Hematopoietic multipotent progenitor cell treated with erythropoietin and hydrocortisone succinate and interleukin-3 and kit ligand, for 6 days (in vitro differentiated cells): Measurements from ENCODE around the gene LSM4.
"Not testable (repeated sequence)": the region's sequence is repeated elsewhere in the genome, so short reads cannot be mapped to it uniquely, and the experiment has no call there.

Experiments used
- DNase-seq: peaks from one replicate; pipeline ENCODE4 v3.0.0-alpha.2; 2015

Gene LSM4

GRCh38 chr19:18340990-18341868, 18.4 kb upstream of the LSM4 start:
- DNase-seq: peak; percentile 90

DNA sequence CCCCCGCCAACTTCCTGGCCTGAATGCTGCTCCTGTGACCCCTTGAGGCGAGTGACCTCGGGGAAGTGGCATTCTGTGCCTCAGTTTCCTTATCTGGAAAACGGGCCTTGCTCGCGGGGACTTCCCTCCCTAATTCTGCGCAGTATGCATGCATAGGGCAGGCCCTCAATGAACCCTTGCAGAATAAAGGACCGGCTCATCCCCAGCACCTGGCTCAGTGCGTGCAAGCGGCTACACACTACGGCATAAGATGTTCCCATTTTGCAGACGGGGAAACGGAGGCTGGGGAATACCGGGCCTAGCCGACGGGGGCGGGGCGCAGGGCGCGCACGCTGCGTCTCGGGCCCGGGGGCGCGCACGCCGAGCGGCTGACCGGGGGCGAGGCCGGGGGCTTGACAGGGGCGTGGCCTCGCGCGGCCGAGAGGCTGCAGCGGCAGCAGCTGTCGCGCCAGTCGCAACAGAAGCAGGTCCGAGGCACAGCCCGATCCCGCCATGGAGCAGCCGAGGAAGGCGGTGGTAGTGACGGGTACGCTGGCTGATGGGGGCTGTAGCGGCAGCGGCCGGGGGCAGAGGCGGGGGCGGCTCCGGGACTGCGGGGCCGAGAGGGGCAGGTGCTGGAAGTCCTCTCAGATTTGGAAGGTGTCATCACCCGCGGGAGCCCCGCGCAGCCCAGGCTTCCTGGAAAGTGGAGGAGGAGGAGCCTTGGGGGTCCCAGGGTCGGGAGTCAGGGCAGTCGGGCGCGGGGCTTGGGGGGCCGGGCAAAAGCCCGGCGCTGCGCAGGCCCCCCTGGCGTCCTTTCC, 17.5 kb upstream of the LSM4 start, which contains the start of gene PGPEP1:
Gene PGPEP1 (plus strand): TSS at position 409 of the 800 bp plus-strand sequence. CDS start 84 bp downstream, at position 493.
- DNase-seq: peak; percentile 74

GRCh38 chr19:18339723-18340122, 16.8 kb upstream of the LSM4 start:
- peak; percentile 80 for DNase-seq

DNA sequence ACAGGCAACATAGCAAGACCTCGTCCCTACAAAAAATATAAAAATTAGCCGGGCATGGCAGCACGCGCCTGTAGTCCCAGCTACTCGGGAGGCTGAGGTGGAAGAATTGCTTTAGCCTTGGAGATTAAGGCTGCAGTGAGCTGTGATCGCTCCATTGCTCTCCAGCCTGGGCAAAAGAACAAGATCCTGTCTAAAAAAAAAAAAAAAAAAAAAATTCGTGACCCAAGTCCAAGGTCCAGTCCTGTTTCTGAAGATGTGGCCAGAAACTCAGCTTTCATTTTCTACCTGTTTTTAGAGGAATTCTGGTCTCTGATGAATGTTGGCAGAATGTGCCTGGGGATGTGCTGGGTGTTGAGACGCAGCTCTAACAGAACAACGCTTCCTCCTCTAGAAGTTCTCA, 15.7 kb upstream of the LSM4 start:
- DNase-seq: no peak

DNA sequence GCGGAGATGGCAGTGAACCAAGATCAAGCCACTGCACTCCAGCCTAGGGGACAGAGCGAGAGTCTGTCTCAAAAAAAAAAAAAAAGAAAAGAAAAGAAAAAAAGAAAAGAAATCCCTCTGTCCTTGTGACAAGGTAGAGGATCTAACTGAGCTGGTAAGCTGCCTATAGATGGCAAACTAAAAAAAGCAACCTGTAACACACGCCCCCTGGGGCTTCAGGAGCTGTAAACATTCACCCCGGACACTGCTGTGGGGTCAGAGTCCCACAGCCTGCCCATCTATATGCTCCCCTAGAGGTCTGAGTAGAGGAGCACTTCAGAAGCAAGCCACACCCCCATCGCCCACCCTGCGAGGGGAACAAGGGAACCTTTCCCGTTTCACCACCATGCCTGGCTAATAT, 13.2 kb upstream of the LSM4 start:
- DNase-seq: no peak

DNA sequence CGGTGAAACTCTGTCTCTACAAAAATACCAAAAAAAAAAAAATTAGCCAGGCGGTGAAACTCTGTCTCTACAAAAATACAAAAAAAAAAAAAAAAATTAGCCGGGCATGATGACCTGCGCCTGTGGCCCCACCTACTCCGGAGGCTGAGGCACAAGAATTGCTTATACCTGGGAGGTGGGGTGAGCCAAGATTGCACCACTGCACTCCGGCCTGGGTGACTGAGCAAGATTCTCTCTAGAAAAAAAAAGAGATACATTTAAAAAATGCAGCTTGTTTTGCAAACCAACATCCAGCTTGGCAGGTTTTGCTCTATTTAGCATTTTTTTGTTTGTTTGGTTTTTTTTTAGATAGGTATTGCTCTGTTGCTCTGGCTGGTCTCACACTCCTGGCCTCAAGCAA, 10.8 kb upstream of the LSM4 start:
- no peak for DNase-seq

DNA sequence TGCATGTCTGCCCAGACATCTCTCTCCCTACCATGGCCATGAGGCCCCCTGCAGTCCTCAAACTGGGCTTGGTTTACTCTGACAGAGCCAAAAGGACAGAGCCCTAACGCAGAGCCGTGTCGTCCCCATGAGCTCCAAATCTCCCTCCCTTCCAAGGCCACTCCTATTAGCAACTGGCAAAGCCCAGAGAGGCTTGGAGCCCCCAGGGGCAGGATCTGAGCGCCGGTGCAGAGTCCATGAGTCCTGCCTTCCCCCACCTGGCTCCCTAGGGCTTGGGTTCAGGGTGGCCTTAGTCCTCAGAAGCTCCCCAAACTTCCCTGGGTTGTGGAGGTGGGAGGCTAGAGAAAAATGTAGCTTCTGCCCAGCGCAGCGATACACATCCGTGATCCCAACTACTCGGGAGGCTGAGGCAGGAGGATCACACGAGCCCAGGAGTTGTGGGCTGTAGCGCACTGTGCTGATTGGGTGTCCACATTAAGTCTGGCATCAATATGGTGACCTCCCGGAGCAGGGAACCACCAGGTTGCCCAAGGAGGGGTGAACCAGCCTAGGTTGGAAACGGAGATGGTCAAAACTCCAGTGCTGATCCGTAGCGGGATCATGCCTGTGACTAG, 10.1 kb upstream of the LSM4 start:
- no peak for DNase-seq

DNA sequence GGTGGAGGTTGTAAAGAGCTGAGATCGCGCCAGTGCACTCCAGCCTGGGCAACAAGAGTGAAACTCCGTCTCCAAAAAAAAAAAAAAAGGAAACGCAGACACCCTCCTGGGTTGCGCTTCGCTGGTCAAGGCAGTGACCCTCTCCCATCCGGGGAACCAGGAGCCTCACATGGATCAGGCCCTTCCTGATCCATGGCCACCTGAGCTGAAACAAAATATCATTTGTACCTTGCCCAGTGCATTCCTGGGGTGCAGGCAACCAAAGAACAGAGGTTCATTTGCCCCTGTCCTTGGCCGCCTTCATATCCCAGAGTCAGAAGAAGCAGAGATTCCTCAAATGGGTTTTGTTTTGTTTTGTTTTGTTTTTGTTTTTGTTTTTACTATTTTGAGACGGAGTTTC, 8.0 kb upstream of the LSM4 start:
- DNase-seq: no peak

DNA sequence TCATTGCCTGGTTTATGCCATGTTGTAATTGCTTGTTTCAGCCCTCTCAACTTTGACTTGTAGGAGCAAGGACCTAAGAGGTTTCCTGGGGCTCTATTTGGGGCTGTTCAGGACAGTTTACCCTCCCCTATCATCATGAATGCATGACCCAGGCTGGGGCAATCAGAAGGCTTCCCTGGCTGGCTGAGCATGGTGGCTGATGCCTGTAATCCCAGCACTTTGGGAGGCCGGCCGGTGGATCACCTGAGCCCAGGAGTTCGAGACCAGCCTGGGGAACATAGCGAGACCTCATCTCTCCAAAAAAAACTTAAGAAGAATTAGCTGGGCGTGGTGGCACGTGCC, 6.1 kb upstream of the LSM4 start:
- no peak for DNase-seq

DNA sequence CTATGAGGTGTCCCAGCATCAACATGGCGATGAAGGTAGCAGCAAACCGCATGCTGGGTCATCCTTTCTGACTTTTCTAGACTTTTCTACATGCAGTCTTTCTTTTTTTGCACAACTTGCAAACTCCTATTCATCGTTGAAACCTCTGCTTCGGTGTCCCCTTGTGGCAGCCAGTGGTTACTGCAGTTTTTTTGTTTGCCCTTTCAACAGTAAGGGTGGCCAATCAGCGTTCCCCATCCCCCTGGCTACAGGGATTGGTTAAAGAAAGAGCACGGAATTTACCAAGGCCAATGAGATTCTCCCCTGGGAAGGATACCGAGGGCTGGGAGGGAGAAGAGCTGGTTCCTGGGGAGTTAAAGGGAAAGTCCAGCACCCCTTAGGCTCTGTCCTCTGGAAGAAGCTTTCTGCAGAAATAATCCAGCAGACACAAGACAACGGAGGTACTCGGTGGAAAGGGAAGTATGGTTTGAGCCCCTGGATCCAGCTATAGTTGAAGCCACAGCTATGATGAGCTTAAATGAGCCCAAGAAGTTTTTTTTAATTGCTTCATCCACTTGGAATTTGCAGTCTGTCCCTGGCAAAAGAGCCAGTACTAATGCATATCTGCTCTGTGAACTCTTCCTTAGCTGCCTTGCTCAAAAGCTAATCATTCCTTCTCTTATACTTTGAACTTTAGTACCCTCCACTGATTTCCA, 5.6 kb upstream of the LSM4 start:
- peak; percentile 98 for DNase-seq

GRCh38 chr19:18326772-18327171, 3.9 kb upstream of the LSM4 start:
- DNase-seq: no peak

GRCh38 chr19:18324373-18324731, 1.5 kb upstream of the LSM4 start:
- not testable (repeated sequence) for DNase-seq

DNA sequence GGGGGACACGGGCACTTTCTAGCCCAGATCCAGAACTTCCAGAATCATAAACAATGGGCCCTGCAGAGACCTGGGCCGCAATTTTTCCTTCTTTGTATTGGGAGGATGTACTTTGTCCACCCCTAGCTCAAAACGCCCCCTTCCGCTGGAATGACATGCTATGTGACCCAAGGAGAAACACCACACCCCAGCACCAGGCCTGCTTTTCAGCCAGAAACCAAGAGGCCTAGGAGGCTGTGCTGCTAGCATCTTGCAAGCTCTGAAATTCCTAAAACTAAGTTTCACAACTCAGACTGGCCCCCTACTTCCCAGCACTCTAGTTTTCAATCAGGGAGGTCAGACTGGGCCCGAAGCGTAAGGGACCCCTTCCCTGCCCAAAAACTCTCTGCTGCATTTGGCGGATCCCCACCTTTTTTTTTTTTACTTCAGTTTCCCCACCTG, 538 bp downstream of the LSM4 start:
- peak; percentile 90 for DNase-seq

- peak; percentile 85 for DNase-seq
These were observed 1.2 kb downstream of the LSM4 start for GRCh38 chr19:18321734-18322102.

DNA sequence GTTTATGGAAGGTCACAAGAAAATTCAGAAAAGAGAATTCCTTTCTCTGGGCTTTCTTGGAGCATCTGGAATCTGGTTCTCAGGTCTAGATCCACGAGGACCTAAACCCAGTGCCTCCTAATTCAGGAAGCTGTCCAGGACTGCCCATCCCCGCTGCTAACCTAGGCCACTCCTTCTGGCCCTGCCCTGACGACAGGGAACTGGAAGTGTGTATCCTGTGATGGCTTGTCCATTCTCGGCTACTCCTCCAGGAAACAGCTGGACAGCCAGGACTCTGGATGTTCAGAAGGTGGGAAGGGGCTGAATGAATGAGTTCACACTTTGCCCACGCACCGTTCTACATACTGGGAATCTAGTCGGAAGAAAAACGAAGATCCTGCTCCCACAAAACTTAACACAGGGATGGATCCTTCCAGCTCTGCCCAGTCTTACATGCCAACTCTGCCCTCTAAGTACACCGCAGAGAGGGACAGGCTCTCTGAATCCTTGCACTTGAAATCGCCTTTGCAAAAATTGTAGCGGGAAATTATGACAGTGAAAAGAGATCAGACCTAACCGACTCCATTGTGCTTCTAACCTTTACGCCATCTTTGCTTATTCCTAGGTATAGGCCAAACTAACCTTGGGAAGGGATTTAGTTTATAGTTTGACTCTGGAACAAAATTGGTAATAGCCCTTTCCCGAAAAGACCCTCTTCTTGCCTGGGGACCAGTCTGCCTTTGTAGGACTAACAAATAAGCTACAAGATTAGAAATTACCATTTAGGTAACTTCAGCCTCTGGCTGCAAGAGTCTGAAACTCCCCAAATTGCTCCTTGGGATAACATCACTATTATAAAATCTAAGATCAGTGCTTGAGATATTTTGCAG, 1.8 kb downstream of the LSM4 start:
- no peak for DNase-seq

DNA sequence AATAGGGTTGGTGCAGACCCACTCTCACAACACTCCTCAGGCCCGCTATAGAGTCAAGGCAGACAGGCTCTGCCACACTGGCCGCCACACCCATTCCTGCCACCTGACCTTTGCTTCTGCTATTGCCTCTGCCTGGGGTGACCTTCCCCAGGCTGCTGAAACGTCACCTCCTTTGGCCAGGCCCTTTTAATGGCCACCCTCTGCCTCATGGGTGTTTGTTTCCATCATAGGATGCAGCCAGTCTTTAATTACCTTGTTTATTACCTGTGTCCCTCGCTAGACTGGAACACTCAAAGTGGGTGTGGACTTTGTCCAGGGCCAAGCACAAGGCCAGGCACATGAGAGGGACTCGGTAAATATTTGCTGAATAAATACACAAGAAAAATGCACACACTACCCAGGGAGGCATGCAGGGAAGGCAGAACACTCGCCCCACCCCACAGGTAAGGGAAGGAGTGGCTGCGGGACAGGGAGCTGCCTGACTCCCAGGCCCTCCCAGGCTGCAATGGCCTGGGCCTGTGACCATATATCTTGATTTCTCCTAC, 3.2 kb downstream of the LSM4 start:
- DNase-seq: no peak

DNA sequence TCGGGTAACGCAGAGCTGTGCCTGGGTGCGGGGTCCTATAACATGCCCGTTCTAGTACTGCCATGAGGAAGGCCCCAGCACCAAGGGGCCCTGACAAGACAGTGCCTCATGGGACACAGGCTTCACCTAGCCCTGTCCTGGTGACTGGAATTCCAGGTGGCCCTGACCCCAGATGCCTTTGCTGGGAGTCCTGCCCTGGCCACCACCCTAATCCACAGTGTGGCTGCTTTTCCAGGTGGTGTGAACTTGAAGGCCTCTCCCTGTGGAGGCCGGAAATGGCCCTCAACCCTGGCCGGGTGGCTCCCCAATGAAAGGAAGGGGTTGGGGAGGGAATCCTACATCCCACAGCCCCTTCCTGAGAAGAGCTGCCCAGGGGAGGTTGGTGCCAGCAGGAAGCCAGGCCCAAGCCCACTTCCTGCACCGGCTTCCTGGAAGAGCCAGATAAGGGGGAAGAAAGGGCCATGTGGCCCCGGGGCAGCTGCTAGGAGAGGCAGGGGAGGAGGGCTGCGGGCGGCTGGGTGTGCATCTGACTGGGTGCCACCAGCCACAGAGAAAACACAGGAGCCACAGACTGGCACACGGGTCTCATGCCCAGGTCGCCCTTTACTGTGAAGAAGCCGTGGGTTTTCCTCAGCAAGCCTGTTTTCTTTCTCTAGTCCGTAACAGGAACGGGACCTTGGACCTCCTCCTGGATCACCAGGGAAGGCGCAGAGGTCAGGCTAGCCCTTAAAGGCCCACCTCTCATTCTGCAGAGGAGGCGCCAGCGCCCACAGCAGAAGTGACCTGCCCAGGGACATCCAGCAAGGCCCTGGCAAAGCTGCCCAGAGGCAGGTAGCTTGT, 4.7 kb downstream of the LSM4 start:
- DNase-seq: peak; percentile 94

GRCh38 chr19:18313398-18313797, 9.5 kb downstream of the LSM4 start:
- DNase-seq: no peak

GRCh38 chr19:18312092-18312534, 10.8 kb downstream of the LSM4 start:
- no peak for DNase-seq

DNA sequence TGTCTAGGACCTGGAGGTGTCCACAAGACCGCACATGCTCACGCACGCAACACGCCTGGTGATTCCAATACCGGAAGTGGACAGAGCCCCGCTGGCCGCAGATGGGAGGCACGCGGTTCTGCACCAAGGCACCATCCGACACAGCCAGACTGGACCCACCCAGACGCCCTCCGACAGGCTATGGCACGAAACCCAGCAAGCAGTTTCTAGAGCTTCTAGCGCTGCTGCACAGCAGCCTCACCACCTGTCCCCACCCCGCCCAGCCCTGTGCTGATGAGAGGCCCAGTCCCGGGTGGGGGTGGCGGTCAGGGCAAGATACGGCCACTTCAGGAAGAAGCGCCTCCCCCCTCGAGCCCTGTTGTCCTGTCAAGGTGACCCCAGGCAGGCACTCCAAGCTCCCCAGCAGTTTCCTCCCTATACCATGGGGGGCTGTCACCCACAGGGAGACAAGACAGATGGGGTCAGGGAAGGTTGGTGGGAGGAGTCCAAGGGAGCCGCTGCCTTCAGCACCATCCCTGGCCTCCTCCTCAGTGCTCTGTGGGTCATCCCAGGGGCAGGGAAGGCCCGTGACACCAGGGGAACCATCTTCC, 11.3 kb downstream of the LSM4 start:
- no peak for DNase-seq
